ENCODE results near the gene OSGEP. TPM values are rescaled to one million over a fixed set of nuclear protein-coding genes. Genes with fewer than 3 reads are reported as not detected.
"Not testable (repeated sequence)": the region's sequence is repeated elsewhere in the genome, so short reads cannot be mapped to it uniquely, and the experiment has no call there.

Gene OSGEP
- total RNA-seq, 4 donors from 2014 or later, result 30.9 to 55.1 (median 53.4) TPM

- TF ChIP-seq, protein P1, sequence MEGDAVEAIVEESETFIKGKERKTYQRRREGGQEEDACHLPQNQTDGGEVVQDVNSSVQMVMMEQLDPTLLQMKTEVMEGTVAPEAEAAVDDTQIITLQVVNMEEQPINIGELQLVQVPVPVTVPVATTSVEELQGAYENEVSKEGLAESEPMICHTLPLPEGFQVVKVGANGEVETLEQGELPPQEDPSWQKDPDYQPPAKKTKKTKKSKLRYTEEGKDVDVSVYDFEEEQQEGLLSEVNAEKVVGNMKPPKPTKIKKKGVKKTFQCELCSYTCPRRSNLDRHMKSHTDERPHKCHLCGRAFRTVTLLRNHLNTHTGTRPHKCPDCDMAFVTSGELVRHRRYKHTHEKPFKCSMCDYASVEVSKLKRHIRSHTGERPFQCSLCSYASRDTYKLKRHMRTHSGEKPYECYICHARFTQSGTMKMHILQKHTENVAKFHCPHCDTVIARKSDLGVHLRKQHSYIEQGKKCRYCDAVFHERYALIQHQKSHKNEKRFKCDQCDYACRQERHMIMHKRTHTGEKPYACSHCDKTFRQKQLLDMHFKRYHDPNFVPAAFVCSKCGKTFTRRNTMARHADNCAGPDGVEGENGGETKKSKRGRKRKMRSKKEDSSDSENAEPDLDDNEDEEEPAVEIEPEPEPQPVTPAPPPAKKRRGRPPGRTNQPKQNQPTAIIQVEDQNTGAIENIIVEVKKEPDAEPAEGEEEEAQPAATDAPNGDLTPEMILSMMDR (IDR thresholded peaks at IDR 0.05), result no peak
- peak; percentile 19 for ATAC-seq (ENCODE audit: low FRiP score)
- no peak for DNase-seq (ENCODE audit: low spot score)
These were observed 6.0 kb upstream of the OSGEP start for GRCh38 chr14:20460458-20461224.

GRCh38 chr14:20458031-20458789, 3.6 kb upstream of the OSGEP start:
- ATAC-seq (ENCODE audit: low FRiP score), result no peak
- TF ChIP-seq, protein P1 (IDR thresholded peaks at IDR 0.05), result no peak
- no peak for DNase-seq (ENCODE audit: low spot score)

GRCh38 chr14:20456971-20457370, 2.4 kb upstream of the OSGEP start:
- TF ChIP-seq, protein P1 (IDR thresholded peaks at IDR 0.05), result no peak
- DNase-seq (ENCODE audit: low spot score), result no peak
- ATAC-seq (ENCODE audit: low FRiP score), result no peak

DNA sequence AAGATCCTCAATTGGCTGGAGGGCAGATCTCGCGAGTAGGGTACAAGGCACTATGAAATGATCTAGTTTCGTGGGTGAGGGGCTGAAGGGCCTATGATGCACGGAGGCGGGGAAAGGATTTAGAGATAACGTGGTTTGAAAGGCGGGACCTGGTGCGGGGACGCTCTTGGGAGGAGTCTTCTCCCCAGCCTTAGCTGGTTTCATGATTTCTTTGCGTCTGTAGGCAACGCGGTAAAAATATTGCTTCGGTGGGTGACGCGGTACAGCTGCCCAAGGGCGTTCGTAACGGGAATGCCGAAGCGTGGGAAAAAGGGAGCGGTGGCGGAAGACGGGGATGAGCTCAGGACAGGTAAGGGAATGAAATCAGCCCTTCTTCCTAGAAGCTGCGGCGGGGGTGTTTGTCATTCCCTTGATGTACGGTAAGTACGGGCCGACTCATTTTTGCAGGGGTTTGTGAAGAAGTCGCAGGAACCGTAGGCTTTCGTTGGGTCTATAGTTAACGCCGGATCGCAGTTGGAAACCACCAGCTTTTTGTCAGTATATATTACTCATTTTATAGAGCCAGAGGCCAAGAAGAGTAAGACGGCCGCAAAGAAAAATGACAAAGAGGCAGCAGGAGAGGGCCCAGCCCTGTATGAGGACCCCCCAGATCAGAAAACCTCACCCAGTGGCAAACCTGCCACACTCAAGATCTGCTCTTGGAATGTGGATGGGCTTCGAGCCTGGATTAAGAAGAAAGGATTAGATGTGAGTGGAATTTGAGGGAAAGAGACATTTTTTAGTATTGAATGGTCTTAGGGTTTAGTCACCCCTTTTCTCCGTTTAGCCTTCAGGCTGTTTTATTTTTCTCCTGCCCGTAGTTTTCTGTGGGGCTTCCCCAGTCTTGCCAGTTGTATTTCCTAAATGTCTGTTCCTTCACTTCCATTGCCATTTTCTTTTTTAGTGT, 1.0 kb upstream of the OSGEP start:
- DNase-seq (ENCODE audit: low spot score) (no peak), ATAC-seq (ENCODE audit: low FRiP score) (peak; percentile 88)
- TF ChIP-seq, protein P1 (IDR thresholded peaks at IDR 0.05), result no peak

DNA sequence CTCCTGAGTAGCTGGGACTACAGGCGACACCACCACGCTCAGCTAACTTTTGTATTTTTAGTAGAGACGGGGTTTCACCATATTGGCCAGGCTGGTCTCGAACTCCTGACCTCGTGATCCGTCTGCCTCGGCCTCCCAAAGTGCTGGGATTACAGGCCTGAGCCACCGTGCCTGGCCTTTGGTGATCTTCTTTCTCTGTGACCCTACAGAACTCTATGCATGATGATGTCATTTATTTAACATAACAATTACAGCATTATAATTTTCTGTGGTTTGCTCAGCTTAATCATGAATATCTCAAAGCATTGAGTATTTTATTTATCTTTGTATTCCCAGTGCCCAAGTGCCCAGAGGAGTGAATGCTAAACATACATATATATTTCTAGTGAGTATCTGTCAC, 1.8 kb downstream of the OSGEP start:
- not testable (repeated sequence) for ATAC-seq (ENCODE audit: low FRiP score); DNase-seq (ENCODE audit: low spot score)

GRCh38 chr14:20446889-20447288, 7.7 kb downstream of the OSGEP start:
- DNase-seq (ENCODE audit: low spot score), result no peak
- ATAC-seq (ENCODE audit: low FRiP score), result no peak
- TF ChIP-seq, protein P1 (IDR thresholded peaks at IDR 0.05), result no peak

DNA sequence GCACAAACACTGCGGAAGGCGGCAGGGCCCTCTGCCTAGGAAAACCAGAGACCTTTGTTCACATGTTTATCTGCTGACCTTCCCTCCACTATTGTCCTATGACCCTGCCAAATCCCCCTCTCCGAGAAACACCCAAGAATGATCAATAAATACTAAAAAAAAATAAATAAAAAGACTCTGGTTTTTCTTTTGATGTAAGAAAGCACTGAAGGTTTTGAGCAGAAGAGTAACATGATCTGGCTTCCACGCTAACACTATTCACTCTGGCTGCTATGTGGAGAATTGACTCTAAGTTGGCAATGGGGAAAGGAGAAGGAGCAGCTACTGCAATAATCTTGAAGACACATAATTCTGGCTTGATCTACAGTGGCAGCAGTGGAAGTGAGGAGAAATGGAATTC, 11.0 kb downstream of the OSGEP start:
- not testable (repeated sequence) for ATAC-seq (ENCODE audit: low FRiP score); DNase-seq (ENCODE audit: low spot score)

Measured in omental fat pad (tissue), 4 donors.